Hepatocyte (in vitro differentiated cells): ENCODE measurements around the gene TMEM117.

ENCODE experiments used
- CTCF ChIP-seq: fragments of 200-600 bp; sonication (generic); IDR thresholded peaks from 2 replicates; pipeline ENCODE4 v1.5.1; 2016; ENCODE audit warnings: antibody characterized with exemption, mild to moderate bottlenecking; ENCODE audit not compliant: poor library complexity
- EZH2 ChIP-seq: fragments of 200-600 bp; sonication (generic); IDR thresholded peaks from 2 replicates; pipeline ENCODE4 v1.6.1; 2016; ENCODE audit warnings: antibody characterized with exemption, mild to moderate bottlenecking, borderline replicate concordance
- EZH2phosphoT487 ChIP-seq: fragments of 200-600 bp; sonication (generic); IDR thresholded peaks from one replicate; pipeline ENCODE4 v1.6.1; 2018; ENCODE audit warnings: antibody characterized with exemption, mild to moderate bottlenecking, low read depth, moderate library complexity; ENCODE audit not compliant: unreplicated experiment, severe bottlenecking

DNA sequence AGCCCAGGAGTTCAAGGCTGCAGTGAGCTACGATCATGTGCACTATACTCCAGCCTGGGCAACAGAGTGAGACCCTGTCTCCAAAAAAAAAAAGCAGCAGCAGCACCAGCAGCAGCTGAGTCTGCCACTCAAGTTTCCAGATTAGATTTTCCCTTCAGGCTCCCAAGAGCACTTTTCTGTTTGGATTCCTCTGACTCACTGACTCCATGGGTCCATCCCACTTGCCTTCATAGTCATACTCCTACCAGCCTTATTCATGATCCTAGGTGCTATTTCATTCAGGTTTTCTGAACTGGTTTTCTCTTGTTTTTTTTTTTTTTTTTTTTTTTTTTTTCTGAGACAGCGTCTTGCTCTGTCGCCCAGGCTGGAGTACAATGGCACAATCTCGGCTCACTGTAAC, 23.0 kb upstream of the TMEM117 start:
- TF ChIP-seq CTCF (no peak), EZH2 (no peak), EZH2phosphoT487 (no peak)
